ENCODE data around the gene SPATS2.

SPATS2 gene

DNA sequence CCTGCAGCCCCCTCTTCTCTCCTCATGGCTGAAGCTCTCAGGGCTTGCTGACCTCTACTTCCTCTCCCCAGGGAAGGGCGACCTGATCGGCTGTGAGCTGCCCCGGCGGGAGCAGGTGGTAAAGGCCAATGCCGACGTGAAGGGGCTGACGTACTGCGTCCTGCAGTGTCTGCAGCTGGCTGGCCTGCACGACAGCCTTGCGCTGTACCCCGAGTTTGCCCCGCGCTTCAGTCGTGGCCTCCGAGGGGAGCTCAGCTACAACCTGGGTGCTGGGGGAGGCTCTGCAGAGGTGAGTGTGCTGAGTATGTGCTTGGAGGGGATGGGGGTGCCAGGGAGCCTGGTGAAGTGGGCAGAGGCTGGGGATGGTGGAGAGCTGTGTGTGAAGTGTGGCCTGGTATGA lies 187.0 kb downstream of the SPATS2 start:
- no peak for TF ChIP-seq SIN3A (IDR thresholded peaks at IDR 0.05; ENCODE audit: borderline replicate concordance, insufficient read depth, low read length)
- TF ChIP-seq, protein P1, sequence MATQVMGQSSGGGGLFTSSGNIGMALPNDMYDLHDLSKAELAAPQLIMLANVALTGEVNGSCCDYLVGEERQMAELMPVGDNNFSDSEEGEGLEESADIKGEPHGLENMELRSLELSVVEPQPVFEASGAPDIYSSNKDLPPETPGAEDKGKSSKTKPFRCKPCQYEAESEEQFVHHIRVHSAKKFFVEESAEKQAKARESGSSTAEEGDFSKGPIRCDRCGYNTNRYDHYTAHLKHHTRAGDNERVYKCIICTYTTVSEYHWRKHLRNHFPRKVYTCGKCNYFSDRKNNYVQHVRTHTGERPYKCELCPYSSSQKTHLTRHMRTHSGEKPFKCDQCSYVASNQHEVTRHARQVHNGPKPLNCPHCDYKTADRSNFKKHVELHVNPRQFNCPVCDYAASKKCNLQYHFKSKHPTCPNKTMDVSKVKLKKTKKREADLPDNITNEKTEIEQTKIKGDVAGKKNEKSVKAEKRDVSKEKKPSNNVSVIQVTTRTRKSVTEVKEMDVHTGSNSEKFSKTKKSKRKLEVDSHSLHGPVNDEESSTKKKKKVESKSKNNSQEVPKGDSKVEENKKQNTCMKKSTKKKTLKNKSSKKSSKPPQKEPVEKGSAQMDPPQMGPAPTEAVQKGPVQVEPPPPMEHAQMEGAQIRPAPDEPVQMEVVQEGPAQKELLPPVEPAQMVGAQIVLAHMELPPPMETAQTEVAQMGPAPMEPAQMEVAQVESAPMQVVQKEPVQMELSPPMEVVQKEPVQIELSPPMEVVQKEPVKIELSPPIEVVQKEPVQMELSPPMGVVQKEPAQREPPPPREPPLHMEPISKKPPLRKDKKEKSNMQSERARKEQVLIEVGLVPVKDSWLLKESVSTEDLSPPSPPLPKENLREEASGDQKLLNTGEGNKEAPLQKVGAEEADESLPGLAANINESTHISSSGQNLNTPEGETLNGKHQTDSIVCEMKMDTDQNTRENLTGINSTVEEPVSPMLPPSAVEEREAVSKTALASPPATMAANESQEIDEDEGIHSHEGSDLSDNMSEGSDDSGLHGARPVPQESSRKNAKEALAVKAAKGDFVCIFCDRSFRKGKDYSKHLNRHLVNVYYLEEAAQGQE (IDR thresholded peaks at IDR 0.05; ENCODE audit: insufficient read depth in 1 of 2, low read depth in 2 of 2, low read length in 2 of 2): no peak
- no peak for TF ChIP-seq FOXP2 (optimal IDR thresholded peaks at IDR 0.05; ENCODE audit: borderline replicate concordance, extremely low read depth, extremely low read length, insufficient read depth)
- no peak for TF ChIP-seq POLR2AphosphoS5 (IDR thresholded peaks at IDR 0.05; ENCODE audit: low read depth, low read length)
- no peak for TF ChIP-seq TAF1 (IDR thresholded peaks at IDR 0.05; ENCODE audit: borderline replicate concordance, insufficient read depth, low read length)

DNA sequence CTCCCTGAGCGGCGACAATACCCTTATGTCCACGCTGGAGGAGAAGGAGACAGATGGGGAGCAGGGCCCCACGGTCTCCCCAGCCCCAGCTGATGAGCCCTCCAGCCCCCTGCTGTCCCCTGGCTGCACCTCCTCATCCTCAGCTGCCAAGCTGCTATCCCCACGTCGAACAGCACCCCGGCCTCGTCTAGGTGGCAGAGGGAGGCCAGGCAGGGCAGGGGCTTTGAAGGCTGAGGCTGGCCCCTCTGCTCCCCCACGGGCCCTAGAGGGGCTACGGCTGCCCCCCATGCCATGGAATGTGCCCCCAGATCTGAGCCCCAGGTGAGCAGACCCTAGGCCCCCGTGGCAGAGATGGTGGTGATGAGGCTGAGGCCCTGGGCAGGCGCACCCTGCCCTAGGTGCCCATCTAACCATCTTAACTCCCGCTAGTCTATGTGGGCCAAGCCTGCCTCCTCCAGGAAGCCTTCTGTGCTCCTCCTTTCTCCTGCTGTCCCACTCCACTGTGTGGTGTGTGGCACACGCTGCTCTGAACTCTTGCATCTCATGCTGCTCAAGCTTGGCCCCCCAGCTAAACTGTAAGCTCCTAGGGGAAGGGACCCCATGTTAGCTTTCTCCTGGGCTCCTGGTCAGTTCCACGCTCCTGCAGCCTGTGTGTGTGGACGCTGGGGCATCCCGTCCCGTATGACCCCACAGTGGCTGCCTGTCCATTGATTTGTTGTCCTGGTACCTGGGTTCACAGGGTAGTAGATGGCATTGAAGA lies 188.5 kb downstream of the SPATS2 start:
- TF ChIP-seq FOXP2 (optimal IDR thresholded peaks at IDR 0.05; ENCODE audit: borderline replicate concordance, extremely low read depth, extremely low read length, insufficient read depth) (no peak), TAF1 (IDR thresholded peaks at IDR 0.05; ENCODE audit: borderline replicate concordance, insufficient read depth, low read length) (no peak), SIN3A (IDR thresholded peaks at IDR 0.05; ENCODE audit: borderline replicate concordance, insufficient read depth, low read length) (no peak), POLR2AphosphoS5 (IDR thresholded peaks at IDR 0.05; ENCODE audit: low read depth, low read length) (no peak)
- TF ChIP-seq, protein P1 (IDR thresholded peaks at IDR 0.05; ENCODE audit: insufficient read depth in 1 of 2, low read depth in 2 of 2, low read length in 2 of 2): no peak

DNA sequence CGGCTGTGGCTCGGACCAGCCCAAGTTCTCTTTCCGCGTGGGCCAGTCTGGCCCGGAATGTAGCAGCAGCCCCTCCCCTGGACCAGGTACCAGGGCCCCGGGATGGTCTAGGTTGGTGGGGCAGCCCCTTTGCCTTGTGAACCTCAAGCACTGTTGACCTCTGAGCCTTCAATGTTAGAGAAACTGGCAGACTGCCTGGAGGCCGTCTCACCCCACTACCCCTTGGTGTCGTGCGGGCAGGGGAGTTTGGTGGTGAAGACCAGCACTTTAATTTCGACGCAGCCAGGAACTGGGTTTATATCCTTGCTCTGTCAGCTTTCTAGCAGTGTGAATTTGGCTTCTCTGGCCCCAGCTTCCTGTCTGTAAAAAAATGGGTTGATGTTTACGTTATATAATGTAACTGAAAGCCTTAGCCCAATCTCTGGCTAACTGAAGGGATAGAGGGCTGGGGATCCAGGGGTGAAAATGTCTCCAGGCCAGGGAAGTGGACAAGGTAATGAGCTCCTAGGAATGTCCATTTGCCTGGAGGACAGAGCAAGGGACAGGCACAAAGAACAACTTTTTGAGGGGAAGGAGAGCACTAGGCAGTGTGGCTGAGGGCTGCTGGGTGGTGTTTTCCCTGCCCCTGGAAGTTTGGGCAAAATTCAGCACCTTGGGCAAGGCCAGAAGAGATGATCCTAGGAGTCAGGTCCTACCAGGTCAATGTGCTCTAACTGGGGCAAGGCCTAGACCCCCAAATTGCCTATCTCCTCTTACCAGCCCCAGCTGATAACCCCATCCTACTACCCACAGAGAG lies 189.3 kb downstream of the SPATS2 start:
- TF ChIP-seq, protein P1 (IDR thresholded peaks at IDR 0.05; ENCODE audit: insufficient read depth in 1 of 2, low read depth in 2 of 2, low read length in 2 of 2): 0 out of 4 replicates have a peak, but pooled peaks of 1 of the 2 experiments have one; percentile 22
- no peak for TF ChIP-seq SIN3A (IDR thresholded peaks at IDR 0.05; ENCODE audit: borderline replicate concordance, insufficient read depth, low read length)

DNA sequence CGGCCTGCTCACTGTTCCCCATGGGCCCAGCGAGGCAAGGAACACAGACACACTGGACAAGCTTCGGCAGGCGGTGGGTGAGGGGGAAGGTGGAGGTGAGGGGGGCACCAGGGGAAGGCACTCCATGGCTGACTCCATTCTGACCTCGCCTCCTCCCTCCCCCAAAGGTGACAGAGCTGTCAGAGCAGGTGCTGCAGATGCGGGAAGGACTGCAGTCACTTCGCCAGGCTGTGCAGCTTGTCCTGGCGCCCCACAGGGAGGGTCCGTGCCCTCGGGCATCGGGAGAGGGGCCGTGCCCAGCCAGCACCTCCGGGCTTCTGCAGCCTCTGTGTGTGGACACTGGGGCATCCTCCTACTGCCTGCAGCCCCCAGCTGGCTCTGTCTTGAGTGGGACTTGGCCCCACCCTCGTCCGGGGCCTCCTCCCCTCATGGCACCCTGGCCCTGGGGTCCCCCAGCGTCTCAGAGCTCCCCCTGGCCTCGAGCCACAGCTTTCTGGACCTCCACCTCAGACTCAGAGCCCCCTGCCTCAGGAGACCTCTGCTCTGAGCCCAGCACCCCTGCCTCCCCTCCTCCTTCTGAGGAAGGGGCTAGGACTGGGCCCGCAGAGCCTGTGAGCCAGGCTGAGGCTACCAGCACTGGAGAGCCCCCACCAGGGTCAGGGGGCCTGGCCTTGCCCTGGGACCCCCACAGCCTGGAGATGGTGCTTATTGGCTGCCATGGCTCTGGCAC lies 190.1 kb downstream of the SPATS2 start:
- TF ChIP-seq FOXP2 (optimal IDR thresholded peaks at IDR 0.05; ENCODE audit: borderline replicate concordance, extremely low read depth, extremely low read length, insufficient read depth) (no peak), TAF1 (IDR thresholded peaks at IDR 0.05; ENCODE audit: borderline replicate concordance, insufficient read depth, low read length) (no peak), SIN3A (IDR thresholded peaks at IDR 0.05; ENCODE audit: borderline replicate concordance, insufficient read depth, low read length) (no peak), POLR2AphosphoS5 (IDR thresholded peaks at IDR 0.05; ENCODE audit: low read depth, low read length) (no peak)
- TF ChIP-seq, protein P1 (IDR thresholded peaks at IDR 0.05; ENCODE audit: insufficient read depth in 1 of 2, low read depth in 2 of 2, low read length in 2 of 2): no peak

Data from PFSK-1 (cell line).